ENCODE results near the gene RPGR. TPM values are rescaled to one million over a fixed set of nuclear protein-coding genes. Genes with fewer than 3 reads are reported as not detected.

RPGR gene
- polyA plus RNA-seq, 3 donors = 4.3 to 10.9 (median 5.1) TPM

DNA sequence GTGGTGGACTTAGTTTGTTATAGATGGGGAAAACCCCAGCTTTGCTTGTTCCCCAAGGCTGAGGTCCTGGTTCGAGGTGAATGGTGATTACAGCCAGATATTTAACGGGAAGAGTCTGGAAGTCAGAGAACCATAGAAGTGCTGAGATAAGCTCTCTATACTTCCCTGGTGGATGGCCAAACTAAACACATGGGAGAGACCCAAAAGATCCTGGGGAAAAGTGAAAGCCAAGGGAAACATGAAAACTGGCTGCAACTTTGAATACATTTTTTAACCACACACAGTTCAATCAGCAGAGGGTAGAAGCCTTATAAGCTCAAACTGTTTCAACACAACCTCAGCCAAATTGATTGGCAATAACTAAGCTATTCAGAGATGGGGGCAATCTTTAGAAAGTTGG, 77.3 kb downstream of the RPGR start:
- Mint-ChIP-seq H3K36me3 (no peaks in the 10 kb centered on the region), H3K27me3 (ENCODE audit: low read depth in 3 of 3) (peaks cover 0 to 5% (median 4%) of the 10 kb centered on the region in 3 donors), H3K27ac (no peak overlapping the region), H3K9me3 (peaks cover 0 to 4% (median 0%) of the 10 kb centered on the region in 7 donors), H3K4me3 (no peak overlapping the region), H3K4me1 (no peaks in the 10 kb centered on the region)
- H3K4me2 ChIP-seq (replicated peaks; ENCODE audit: extremely low read depth, low read length, poor library complexity, severe bottlenecking) = no peak overlapping the region
- no peak overlapping the region for H3K4me3 ChIP-seq (replicated peaks in 1 of 3; ENCODE audit: low read depth in 2 of 3, low read length in 3 of 3)
- no CpG with 5 or more reads among the region's 2 CpGs for WGBS (ENCODE audit: insufficient coverage)
- H3K79me2 ChIP-seq (ENCODE audit: insufficient read depth, low read length) = no peaks in the 10 kb centered on the region
- H4K20me1 ChIP-seq (ENCODE audit: insufficient read depth, low read length) = no peaks in the 10 kb centered on the region
- no peak overlapping the region for H3K9ac ChIP-seq (ENCODE audit: insufficient read depth, low read length, poor library complexity, severe bottlenecking)
- no peaks in the 10 kb centered on the region for H3K36me3 ChIP-seq (replicated peaks in 1 of 2; ENCODE audit: control insufficient read depth in 1 of 2, insufficient read depth in 2 of 2, low read length in 2 of 2)
- intact Hi-C loops (cut with micrococcal nuclease) = no loop called here
- H2AFZ ChIP-seq (ENCODE audit: insufficient read depth, low read depth, low read length, poor library complexity, severe bottlenecking) = no peak overlapping the region
- no peaks in the 10 kb centered on the region for H3K4me1 ChIP-seq (ENCODE audit: control insufficient read depth in 1 of 2, insufficient read depth in 2 of 2, low read length in 2 of 2)
- DNase-seq = no peak
- H3K27me3 ChIP-seq (ENCODE audit: control insufficient read depth in 2 of 2, insufficient read depth in 2 of 2, low read length in 2 of 2) = no peaks in the 10 kb centered on the region
- no peaks in the 10 kb centered on the region for H3K9me3 ChIP-seq (replicated peaks in 1 of 2; ENCODE audit: control insufficient read depth in 1 of 2, insufficient read depth in 1 of 2, low read length in 2 of 2)
- TF ChIP-seq CTCF (IDR thresholded peaks at IDR 0.05) = no peak
- no peak overlapping the region for H3K27ac ChIP-seq (ENCODE audit: low read depth in 1 of 2, low read length in 2 of 2)

GRCh38 chrX:38247051-38247450, 80.3 kb downstream of the RPGR start:
- H3K4me3 Mint-ChIP-seq = no peak overlapping the region
- no CpG with 5 or more reads among the region's 2 CpGs for WGBS (ENCODE audit: insufficient coverage)
- no peak for DNase-seq
- H3K9ac ChIP-seq (ENCODE audit: insufficient read depth, low read length, poor library complexity, severe bottlenecking) = no peak overlapping the region
- no peaks in the 10 kb centered on the region for H3K36me3 ChIP-seq (replicated peaks in 1 of 2; ENCODE audit: control insufficient read depth in 1 of 2, insufficient read depth in 2 of 2, low read length in 2 of 2)
- H3K27ac Mint-ChIP-seq = no peak overlapping the region
- no peaks in the 10 kb centered on the region for H3K27me3 ChIP-seq (ENCODE audit: control insufficient read depth in 2 of 2, insufficient read depth in 2 of 2, low read length in 2 of 2)
- H3K27ac ChIP-seq (ENCODE audit: low read depth in 1 of 2, low read length in 2 of 2) = no peak overlapping the region
- H3K4me1 ChIP-seq (ENCODE audit: control insufficient read depth in 1 of 2, insufficient read depth in 2 of 2, low read length in 2 of 2) = no peaks in the 10 kb centered on the region
- H3K79me2 ChIP-seq (ENCODE audit: insufficient read depth, low read length) = no peaks in the 10 kb centered on the region
- intact Hi-C loops (cut with micrococcal nuclease) = no loop called here
- no peak overlapping the region for H3K4me2 ChIP-seq (replicated peaks; ENCODE audit: extremely low read depth, low read length, poor library complexity, severe bottlenecking)
- TF ChIP-seq CTCF (IDR thresholded peaks at IDR 0.05) = no peak
- H4K20me1 ChIP-seq (ENCODE audit: insufficient read depth, low read length) = no peaks in the 10 kb centered on the region
- H3K4me1 Mint-ChIP-seq = no peaks in the 10 kb centered on the region
- no peaks in the 10 kb centered on the region for H3K9me3 ChIP-seq (replicated peaks in 1 of 2; ENCODE audit: control insufficient read depth in 1 of 2, insufficient read depth in 1 of 2, low read length in 2 of 2)
- H3K27me3 Mint-ChIP-seq (ENCODE audit: low read depth in 3 of 3) = peaks cover 0 to 6% (median 3%) of the 10 kb centered on the region in 3 donors
- H3K9me3 Mint-ChIP-seq = peaks cover 0 to 6% (median 0%) of the 10 kb centered on the region in 7 donors
- H3K4me3 ChIP-seq (replicated peaks in 1 of 3; ENCODE audit: low read depth in 2 of 3, low read length in 3 of 3) = no peak overlapping the region
- H2AFZ ChIP-seq (ENCODE audit: insufficient read depth, low read depth, low read length, poor library complexity, severe bottlenecking) = no peak overlapping the region
- no peaks in the 10 kb centered on the region for H3K36me3 Mint-ChIP-seq

All from CD14-positive monocyte (primary cell).